HG02623 (cell line): ENCODE data around the gene SEZ6L.

Experiments used
- ATAC-seq: cut with Tn5 transposase; IDR thresholded peaks from one replicate; pipeline ENCODE4 v1.9.1; 2021; ENCODE audit warnings: moderate library complexity; ENCODE audit not compliant: unreplicated experiment

SEZ6L gene

GRCh38 chr22:26327306-26327705, 158.0 kb downstream of the SEZ6L start:
- ATAC-seq: no peak

DNA sequence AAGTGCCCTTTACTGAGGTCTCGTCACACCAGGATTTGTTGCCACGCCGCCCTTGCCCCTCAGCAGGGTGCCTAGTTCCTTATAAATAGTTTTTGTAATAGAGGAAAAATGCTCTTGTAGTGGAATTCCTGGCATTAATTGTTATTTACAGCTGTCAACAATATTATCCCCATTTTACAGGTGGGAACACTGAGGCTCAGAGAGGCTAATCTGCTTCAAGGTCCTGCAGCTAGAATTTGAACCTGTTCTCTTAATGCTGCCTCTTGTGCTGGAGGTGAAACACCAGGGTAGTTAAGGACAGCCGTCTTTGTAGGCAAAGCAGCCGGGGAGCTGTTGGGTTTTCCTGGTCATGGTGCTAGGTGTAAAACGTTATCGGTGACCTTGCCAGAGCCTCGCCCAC, 159.0 kb downstream of the SEZ6L start:
- ATAC-seq: no peak

DNA sequence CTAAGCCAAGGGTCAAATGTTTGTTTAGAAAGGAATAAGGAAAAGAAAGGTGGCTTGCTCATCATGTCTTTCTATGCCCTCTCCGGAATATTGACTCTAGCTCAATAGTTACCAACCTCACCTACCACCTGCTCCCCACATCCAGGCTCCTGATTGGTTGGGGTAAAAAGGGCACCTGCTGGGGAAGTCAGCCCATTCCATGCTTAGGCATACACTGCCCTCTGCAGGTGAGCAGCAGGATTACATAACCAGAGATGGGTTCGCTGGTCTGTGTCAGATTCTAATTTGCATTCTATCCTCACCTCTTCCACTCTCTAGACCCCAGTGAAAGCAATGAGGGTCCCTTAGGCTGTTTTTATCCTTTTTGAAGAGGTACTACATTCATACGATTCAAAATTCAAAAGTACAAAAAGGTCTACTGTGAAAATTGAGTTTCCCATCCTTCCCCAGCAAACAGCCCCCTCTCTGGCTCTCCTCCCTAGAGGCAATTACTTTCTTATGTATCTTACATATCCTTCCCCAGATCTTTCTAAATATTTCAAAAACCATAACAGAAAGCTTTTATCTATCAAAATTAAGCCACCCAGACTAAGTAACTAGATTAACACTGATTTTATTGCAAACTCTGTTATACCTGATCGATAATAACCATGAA, 161.8 kb downstream of the SEZ6L start:
- no peak for ATAC-seq

DNA sequence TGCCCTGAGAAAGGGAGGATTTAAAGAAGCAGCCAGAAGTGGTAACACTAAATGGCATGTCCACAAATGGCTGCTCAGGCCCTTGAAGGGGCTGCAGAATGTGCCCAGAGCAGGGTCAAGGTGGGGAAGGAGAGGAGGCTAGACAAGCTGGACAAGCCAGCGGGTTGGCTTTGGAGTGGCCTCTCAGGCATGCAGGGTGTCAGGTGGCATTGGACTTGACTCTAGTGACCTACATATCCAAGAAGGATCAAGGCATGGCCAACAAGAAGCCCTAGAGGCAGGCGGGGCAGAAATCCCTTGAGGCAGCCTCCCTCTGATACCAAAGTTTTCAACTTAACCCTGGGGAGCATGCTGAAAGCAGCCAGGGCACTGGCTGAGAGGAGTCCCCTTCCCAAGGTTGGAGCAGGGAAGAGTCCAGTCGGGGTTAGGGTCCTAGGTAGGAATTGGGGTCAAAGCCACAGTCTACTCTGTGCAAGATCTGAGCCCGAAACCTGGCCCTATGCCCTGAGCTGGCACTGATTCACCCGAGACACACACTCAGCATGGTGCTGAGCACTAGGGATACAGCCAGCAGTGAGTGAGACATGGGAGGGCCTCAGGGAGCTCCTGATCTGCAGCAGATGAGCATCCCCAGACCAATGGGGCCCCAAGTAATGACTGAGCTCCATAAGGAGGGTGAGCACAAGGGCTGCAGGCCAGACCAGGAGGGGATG, 164.0 kb downstream of the SEZ6L start:
- ATAC-seq: no peak

- ATAC-seq: no peak
Observed at GRCh38 chr22:26334232-26334631, 165.0 kb downstream of the SEZ6L start.

GRCh38 chr22:26336773-26337172, 167.5 kb downstream of the SEZ6L start:
- no peak for ATAC-seq

DNA sequence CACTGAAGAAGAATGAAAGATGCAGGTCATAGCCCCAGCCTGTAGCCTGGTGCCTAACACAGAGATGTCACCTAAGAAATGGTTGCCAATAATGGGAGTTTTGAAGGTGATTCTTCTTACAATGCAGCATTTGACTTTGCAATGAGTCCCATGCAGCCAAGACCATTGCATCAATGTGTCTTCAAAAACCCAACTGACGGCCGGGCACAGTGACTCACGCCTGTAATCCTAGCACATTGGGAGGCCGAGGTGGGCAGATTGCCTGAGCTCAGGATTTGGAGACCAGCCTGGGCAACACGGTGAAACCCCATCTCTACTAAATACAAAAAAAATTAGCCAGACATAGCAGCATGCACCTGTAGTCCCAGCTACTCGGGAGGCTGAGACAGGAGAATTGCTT, 170.5 kb downstream of the SEZ6L start:
- no peak for ATAC-seq

GRCh38 chr22:26342745-26343410, 173.6 kb downstream of the SEZ6L start:
- no peak for ATAC-seq

GRCh38 chr22:26345496-26345895, 176.2 kb downstream of the SEZ6L start:
- no peak for ATAC-seq

DNA sequence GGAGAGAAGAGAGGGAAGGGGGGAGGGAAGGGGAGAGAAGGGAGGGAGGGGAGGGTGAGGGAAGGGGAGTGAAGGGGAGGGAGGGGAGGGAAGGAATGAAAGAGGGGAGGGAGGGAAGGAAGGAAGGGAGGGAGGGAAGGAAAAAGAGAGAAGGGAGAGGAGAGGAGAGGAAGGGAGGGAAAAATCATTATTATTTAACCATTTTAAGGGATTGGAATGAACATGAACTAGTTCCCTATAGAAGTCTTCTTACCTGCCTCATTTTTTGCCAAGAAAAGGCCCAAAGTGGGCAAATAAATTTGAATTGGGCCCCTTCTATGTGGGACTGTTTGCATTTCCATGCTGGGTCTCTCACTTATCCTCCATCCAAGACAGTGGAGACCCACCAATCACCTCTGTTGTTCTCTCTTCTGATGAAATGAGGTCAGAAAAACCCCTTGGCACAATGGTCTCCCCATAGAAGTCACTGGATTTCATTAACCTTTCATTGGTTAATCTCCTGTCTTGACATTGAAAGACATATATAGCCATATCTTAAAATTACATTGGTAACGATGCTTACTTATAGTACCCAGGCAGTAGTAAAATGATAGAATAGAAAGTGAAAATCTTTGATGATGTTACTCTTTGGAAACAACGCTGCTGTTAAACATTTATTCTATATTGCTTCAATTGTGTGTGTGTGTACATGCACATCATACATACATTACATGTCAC, 179.7 kb downstream of the SEZ6L start:
- no peak for ATAC-seq

- ATAC-seq: no peak
Observed at GRCh38 chr22:26354707-26355106, 185.4 kb downstream of the SEZ6L start.

DNA sequence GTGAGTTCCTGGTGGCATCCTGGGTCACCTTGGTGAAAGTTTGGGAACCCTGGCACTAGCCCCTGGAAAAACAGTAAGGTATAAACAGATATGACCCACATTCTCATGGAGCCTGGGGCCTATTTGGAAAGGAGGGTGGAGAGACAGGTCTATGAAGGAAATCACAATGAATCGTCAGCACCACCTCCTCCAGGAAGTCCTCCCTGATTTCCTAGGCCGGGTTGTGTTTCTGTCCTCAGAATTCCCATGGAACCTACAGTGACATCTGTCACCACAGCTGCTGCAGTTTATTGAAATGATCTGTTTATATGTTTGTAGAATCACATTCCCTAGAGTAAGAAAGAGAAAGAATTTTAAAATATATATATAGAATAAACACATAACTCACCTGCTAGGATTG, 188.0 kb downstream of the SEZ6L start:
- ATAC-seq: no peak

DNA sequence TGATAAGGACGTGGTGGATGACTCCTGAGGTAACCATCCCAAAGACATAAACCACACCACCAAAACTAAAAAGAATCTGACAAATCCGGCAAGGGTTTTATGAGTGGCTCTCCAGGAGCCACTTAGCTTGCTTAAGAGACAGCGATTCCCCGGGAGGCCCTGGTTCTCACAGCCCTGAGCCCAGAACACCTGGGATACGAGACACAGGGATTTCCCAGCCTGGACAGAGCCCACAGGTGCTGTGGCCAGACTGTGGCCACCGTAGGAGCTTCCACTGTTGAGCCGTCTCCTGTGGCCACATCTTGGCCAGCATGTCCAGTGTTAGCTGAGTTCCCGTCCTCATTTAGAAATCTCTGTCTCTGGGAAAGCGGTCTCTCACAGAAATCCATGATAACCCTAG, 188.6 kb downstream of the SEZ6L start:
- ATAC-seq: no peak

- ATAC-seq: no peak
Observed at GRCh38 chr22:26359156-26359555, 189.9 kb downstream of the SEZ6L start.

GRCh38 chr22:26360169-26360885, 191.1 kb downstream of the SEZ6L start:
- ATAC-seq: no peak

DNA sequence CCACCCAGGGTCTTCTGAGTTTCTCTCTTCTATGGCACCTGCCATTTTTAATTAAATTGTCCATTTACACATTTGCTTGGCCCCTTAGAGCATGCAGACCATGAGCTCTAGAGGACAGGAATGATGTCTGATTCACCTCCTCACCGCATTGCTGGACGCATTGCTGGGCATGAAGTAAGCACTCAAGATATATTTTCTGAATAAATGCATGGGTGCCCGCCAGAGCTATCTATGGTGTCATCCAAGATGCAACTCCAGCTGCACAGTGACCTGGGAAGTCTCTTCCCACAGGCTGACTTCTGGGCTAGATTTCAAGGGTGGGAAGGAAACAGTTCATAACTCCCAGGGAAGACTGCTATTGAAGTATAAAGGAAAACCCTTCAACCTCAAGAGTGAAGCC, 193.2 kb downstream of the SEZ6L start:
- ATAC-seq: no peak

DNA sequence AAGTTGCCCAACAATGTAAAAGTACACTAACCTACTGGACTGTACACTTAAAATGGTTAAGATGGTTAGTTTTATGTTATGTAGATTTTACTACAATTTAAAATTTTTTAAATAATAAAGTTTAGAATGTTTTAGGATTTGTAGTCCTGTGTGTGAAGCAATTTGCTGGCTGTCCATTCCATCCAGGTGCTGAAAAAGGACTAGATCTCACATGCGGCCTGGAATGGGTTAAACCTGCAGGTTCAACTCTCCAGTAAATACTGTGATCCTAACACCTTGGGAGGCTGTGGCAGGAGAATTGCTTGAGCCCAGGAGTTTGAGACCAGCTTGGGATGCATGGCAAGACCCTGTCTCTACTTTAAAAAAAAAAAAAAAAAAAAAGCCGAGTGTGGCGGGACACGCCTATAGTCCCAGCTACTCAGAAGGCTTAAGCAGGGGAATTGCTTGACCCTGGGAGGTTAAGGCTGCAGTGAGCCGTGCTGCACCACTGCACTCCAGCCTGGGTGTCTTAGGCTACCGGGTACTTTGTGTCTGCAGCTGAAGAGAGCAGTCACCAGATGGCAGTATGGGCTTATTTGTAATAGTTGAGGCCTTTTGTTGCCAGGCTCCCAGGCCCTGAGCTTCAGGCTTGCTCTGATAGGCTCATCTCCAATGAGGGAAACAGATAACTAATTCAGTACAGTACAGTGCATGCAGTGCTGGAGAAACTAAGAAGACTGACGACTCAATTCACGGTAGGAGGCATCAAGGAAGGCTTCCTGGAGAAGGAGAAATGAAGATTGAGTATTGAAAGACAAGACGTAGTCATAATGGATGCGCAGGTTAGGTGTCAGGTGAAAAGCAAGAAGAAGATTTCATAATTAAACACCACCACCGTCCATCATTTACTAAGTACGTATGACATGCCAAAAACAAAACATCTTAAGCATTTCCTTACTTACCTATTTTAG, 195.1 kb downstream of the SEZ6L start:
- no peak for ATAC-seq

DNA sequence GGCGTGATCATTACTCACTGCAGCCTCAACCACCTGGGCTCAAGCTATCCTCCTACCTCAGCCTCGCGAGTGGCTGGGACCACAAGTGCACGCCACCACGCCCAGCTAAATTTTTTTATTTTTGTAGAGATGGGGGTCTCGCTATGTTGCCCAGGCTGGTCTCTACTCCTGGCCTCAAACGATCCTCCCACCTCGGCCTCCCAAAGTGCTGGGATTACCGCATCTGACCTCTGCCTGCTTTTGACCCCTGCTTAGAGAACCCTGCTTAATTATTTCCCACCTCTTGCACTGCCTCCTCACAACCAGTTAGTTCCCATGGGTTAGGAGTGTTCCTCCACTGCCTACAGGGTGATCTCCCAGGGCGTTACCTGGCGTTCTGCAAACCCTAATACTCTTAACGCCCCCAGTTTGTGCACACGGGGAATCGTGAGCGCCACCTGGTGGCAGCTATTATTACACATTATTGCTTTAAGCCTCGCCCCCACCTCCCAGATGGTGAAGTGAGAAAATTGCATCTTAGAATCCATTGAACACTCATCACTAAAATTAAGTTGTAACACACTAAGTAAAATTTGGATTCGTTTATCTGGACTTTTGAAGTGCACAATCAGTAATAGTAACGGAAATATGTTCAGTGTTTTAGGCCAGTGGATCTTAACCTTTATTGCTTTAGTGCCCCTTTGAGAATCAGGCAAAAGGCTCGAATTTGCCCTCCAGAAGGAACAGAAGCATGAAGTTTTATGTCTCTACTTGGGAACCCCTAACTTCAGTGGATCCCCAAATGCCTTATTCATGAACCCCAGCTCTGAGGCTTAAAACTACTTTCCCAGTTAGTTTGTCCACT, 198.4 kb downstream of the SEZ6L start:
- ATAC-seq: no peak

DNA sequence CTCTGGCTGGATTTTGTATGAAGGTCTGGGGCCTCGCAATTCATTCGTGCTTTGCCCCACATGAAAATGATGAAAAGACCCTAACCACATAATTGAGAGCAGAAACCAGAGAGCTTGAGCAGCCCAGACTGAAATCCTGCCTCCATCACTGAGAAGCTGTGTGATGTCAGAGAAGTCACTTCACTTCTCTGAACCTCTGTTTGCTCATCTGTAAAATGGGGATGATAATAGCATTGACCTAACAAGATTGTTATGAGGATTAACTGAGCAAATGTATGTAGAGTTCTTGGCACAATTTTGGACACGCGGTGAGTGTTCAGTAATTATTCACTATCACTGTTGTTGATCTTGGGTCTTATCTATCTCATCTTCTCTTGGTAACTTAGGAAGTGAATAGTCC, 203.6 kb downstream of the SEZ6L start:
- no peak for ATAC-seq
